ENCODE results near the gene BCKDHB. TPM values are rescaled to one million over a fixed set of nuclear protein-coding genes. Genes with fewer than 3 reads are reported as not detected.

BCKDHB gene
- total and polyA plus RNA-seq, 4 donors: 11.7 to 19.9 (median 16.5) TPM

- no peaks in the 10 kb centered on the region for H3K36me3 ChIP-seq (ENCODE audit: control insufficient read depth in 1 of 2, insufficient read depth in 2 of 2, low read length in 1 of 2)
- ATAC-seq (ENCODE audit: low FRiP score) (no peak), DNase-seq (no peak)
- no peak overlapping the region for H3K4me3 ChIP-seq (ENCODE audit: low read length in 2 of 2)
- peaks cover 0 to 4% of the 10 kb centered on the region in 2 donors for H3K4me1 ChIP-seq (ENCODE audit: control insufficient read depth in 1 of 2, insufficient read depth in 2 of 2, low read length in 2 of 2)
- no peak overlapping the region for H3K27ac ChIP-seq (ENCODE audit: low read depth in 1 of 2, low read length in 2 of 2)
- intact Hi-C loops (cut with DNase I): no loop called here
- H3K27me3 ChIP-seq (ENCODE audit: control insufficient read depth in 1 of 2, insufficient read depth in 2 of 2, low read length in 1 of 2): no peaks in the 10 kb centered on the region
- WGBS, 2 donors: 81 to 91% methylated on average over 2 of the region's 2 CpGs
- no peaks in the 10 kb centered on the region for H3K9me3 ChIP-seq (ENCODE audit: control insufficient read depth, low read length)
Observed at GRCh38 chr6:80245043-80245442, 138.6 kb downstream of the BCKDHB start.

- intact Hi-C loops (cut with DNase I): no loop called here
Observed at GRCh38 chr6:80249897-80250296, 143.4 kb downstream of the BCKDHB start.

GRCh38 chr6:80250391-80250997, 144.0 kb downstream of the BCKDHB start:
- H3K27me3 ChIP-seq (ENCODE audit: control insufficient read depth in 1 of 2, insufficient read depth in 2 of 2, low read length in 1 of 2): no peaks in the 10 kb centered on the region
- intact Hi-C loops (cut with DNase I): no loop called here
- WGBS, 2 donors: 91 to 94% methylated on average over 3 of the region's 3 CpGs
- DNase-seq (no peak), ATAC-seq (ENCODE audit: low FRiP score) (no peak)
- peaks cover 0 to 4% of the 10 kb centered on the region in 2 donors for H3K4me1 ChIP-seq (ENCODE audit: control insufficient read depth in 1 of 2, insufficient read depth in 2 of 2, low read length in 2 of 2)
- no peak overlapping the region for H3K27ac ChIP-seq (ENCODE audit: low read depth in 1 of 2, low read length in 2 of 2)
- H3K9me3 ChIP-seq (ENCODE audit: control insufficient read depth, low read length): no peaks in the 10 kb centered on the region
- no peak overlapping the region for H3K4me3 ChIP-seq (ENCODE audit: low read length in 2 of 2)
- no peaks in the 10 kb centered on the region for H3K36me3 ChIP-seq (ENCODE audit: control insufficient read depth in 1 of 2, insufficient read depth in 2 of 2, low read length in 1 of 2)

More at GRCh38 chr6:80249897-80250296, 143.4 kb downstream of the BCKDHB start:
- H3K36me3 ChIP-seq (ENCODE audit: control insufficient read depth in 1 of 2, insufficient read depth in 2 of 2, low read length in 1 of 2): no peaks in the 10 kb centered on the region
- no peak overlapping the region for H3K4me3 ChIP-seq (ENCODE audit: low read length in 2 of 2)
- ATAC-seq (ENCODE audit: low FRiP score) (no peak), DNase-seq (no peak)
- H3K9me3 ChIP-seq (ENCODE audit: control insufficient read depth, low read length): no peaks in the 10 kb centered on the region
- peaks cover 0 to 4% of the 10 kb centered on the region in 2 donors for H3K4me1 ChIP-seq (ENCODE audit: control insufficient read depth in 1 of 2, insufficient read depth in 2 of 2, low read length in 2 of 2)
- H3K27ac ChIP-seq (ENCODE audit: low read depth in 1 of 2, low read length in 2 of 2): no peak overlapping the region
- no peaks in the 10 kb centered on the region for H3K27me3 ChIP-seq (ENCODE audit: control insufficient read depth in 1 of 2, insufficient read depth in 2 of 2, low read length in 1 of 2)
- WGBS, 2 donors: 3 to 5% methylated on average over 1 of the region's 1 CpG

GRCh38 chr6:80251321-80251720, 144.8 kb downstream of the BCKDHB start:
- H3K9me3 ChIP-seq (ENCODE audit: control insufficient read depth, low read length): no peaks in the 10 kb centered on the region
- intact Hi-C loops (cut with DNase I): no loop called here
- 96 to 100% methylated on average over 1 of the region's 1 CpG for WGBS, 2 donors
- H3K4me1 ChIP-seq (ENCODE audit: control insufficient read depth in 1 of 2, insufficient read depth in 2 of 2, low read length in 2 of 2): peaks cover 0 to 4% of the 10 kb centered on the region in 2 donors
- DNase-seq (no peak), ATAC-seq (ENCODE audit: low FRiP score) (no peak)
- H3K27me3 ChIP-seq (ENCODE audit: control insufficient read depth in 1 of 2, insufficient read depth in 2 of 2, low read length in 1 of 2): no peaks in the 10 kb centered on the region
- no peak overlapping the region for H3K27ac ChIP-seq (ENCODE audit: low read depth in 1 of 2, low read length in 2 of 2)
- no peaks in the 10 kb centered on the region for H3K36me3 ChIP-seq (ENCODE audit: control insufficient read depth in 1 of 2, insufficient read depth in 2 of 2, low read length in 1 of 2)
- H3K4me3 ChIP-seq (ENCODE audit: low read length in 2 of 2): no peak overlapping the region

- ATAC-seq (ENCODE audit: low FRiP score) (no peak), DNase-seq (no peak)
- Histone ChIP-seq H3K27ac (ENCODE audit: low read depth in 1 of 2, low read length in 2 of 2) (no peak overlapping the region), H3K36me3 (ENCODE audit: control insufficient read depth in 1 of 2, insufficient read depth in 2 of 2, low read length in 1 of 2) (no peaks in the 10 kb centered on the region), H3K27me3 (ENCODE audit: control insufficient read depth in 1 of 2, insufficient read depth in 2 of 2, low read length in 1 of 2) (no peaks in the 10 kb centered on the region), H3K4me3 (ENCODE audit: low read length in 2 of 2) (no peak overlapping the region), H3K9me3 (ENCODE audit: control insufficient read depth, low read length) (no peaks in the 10 kb centered on the region), H3K4me1 (ENCODE audit: control insufficient read depth in 1 of 2, insufficient read depth in 2 of 2, low read length in 2 of 2) (peaks cover 0 to 2% of the 10 kb centered on the region in 2 donors)
- intact Hi-C loops (cut with DNase I): no loop called here
Observed at GRCh38 chr6:80254716-80255115, 148.2 kb downstream of the BCKDHB start.

GRCh38 chr6:80256691-80257090, 150.2 kb downstream of the BCKDHB start:
- Histone ChIP-seq H3K27ac (ENCODE audit: low read depth in 1 of 2, low read length in 2 of 2) (no peak overlapping the region), H3K4me3 (ENCODE audit: low read length in 2 of 2) (no peak overlapping the region), H3K27me3 (ENCODE audit: control insufficient read depth in 1 of 2, insufficient read depth in 2 of 2, low read length in 1 of 2) (no peaks in the 10 kb centered on the region), H3K9me3 (ENCODE audit: control insufficient read depth, low read length) (no peaks in the 10 kb centered on the region), H3K36me3 (ENCODE audit: control insufficient read depth in 1 of 2, insufficient read depth in 2 of 2, low read length in 1 of 2) (no peaks in the 10 kb centered on the region), H3K4me1 (ENCODE audit: control insufficient read depth in 1 of 2, insufficient read depth in 2 of 2, low read length in 2 of 2) (no peaks in the 10 kb centered on the region)
- intact Hi-C loops (cut with DNase I): no loop called here
- ATAC-seq (ENCODE audit: low FRiP score) (no peak), DNase-seq (no peak)

- intact Hi-C loops (cut with DNase I): no loop called here
- DNase-seq: no peak
- Histone ChIP-seq H3K4me1 (ENCODE audit: control insufficient read depth in 1 of 2, insufficient read depth in 2 of 2, low read length in 2 of 2) (no peaks in the 10 kb centered on the region), H3K4me3 (ENCODE audit: low read length in 2 of 2) (no peak overlapping the region), H3K27ac (ENCODE audit: low read depth in 1 of 2, low read length in 2 of 2) (no peak overlapping the region), H3K36me3 (ENCODE audit: control insufficient read depth in 1 of 2, insufficient read depth in 2 of 2, low read length in 1 of 2) (no peaks in the 10 kb centered on the region), H3K27me3 (ENCODE audit: control insufficient read depth in 1 of 2, insufficient read depth in 2 of 2, low read length in 1 of 2) (no peaks in the 10 kb centered on the region), H3K9me3 (ENCODE audit: control insufficient read depth, low read length) (no peaks in the 10 kb centered on the region)
- no peak for ATAC-seq (ENCODE audit: low FRiP score)
- 97 to 98% methylated on average over 4 of the region's 4 CpGs for WGBS, 2 donors
Observed at GRCh38 chr6:80259118-80259517, 152.6 kb downstream of the BCKDHB start.

GRCh38 chr6:80263585-80263984, 157.1 kb downstream of the BCKDHB start:
- Histone ChIP-seq H3K27me3 (ENCODE audit: control insufficient read depth in 1 of 2, insufficient read depth in 2 of 2, low read length in 1 of 2) (no peaks in the 10 kb centered on the region), H3K4me3 (ENCODE audit: low read length in 2 of 2) (no peak overlapping the region), H3K4me1 (ENCODE audit: control insufficient read depth in 1 of 2, insufficient read depth in 2 of 2, low read length in 2 of 2) (no peaks in the 10 kb centered on the region), H3K9me3 (ENCODE audit: control insufficient read depth, low read length) (no peaks in the 10 kb centered on the region), H3K27ac (ENCODE audit: low read depth in 1 of 2, low read length in 2 of 2) (no peak overlapping the region), H3K36me3 (ENCODE audit: control insufficient read depth in 1 of 2, insufficient read depth in 2 of 2, low read length in 1 of 2) (no peaks in the 10 kb centered on the region)
- ATAC-seq (ENCODE audit: low FRiP score) (peak; percentile 57), DNase-seq (no peak)
- intact Hi-C loops (cut with DNase I): no loop called here
- WGBS, 2 donors: 33 to 50% methylated on average over 3 of the region's 3 CpGs

- H3K9me3 ChIP-seq (ENCODE audit: control insufficient read depth, low read length): no peaks in the 10 kb centered on the region
- no peak for ATAC-seq (ENCODE audit: low FRiP score)
- intact Hi-C loops (cut with DNase I): no loop called here
- DNase-seq: no peak
- no peak overlapping the region for H3K4me3 ChIP-seq (ENCODE audit: low read length in 2 of 2)
- no peaks in the 10 kb centered on the region for H3K36me3 ChIP-seq (ENCODE audit: control insufficient read depth in 1 of 2, insufficient read depth in 2 of 2, low read length in 1 of 2)
- WGBS, 2 donors: 87 to 89% methylated on average over 10 of the region's 10 CpGs
- no peak overlapping the region for H3K27ac ChIP-seq (ENCODE audit: low read depth in 1 of 2, low read length in 2 of 2)
- H3K27me3 ChIP-seq (ENCODE audit: control insufficient read depth in 1 of 2, insufficient read depth in 2 of 2, low read length in 1 of 2): no peaks in the 10 kb centered on the region
- H3K4me1 ChIP-seq (ENCODE audit: control insufficient read depth in 1 of 2, insufficient read depth in 2 of 2, low read length in 2 of 2): no peaks in the 10 kb centered on the region
Observed at GRCh38 chr6:80268865-80269730, 162.6 kb downstream of the BCKDHB start.
